Measurements from ENCODE around the gene KCNQ1OT1.

DNA sequence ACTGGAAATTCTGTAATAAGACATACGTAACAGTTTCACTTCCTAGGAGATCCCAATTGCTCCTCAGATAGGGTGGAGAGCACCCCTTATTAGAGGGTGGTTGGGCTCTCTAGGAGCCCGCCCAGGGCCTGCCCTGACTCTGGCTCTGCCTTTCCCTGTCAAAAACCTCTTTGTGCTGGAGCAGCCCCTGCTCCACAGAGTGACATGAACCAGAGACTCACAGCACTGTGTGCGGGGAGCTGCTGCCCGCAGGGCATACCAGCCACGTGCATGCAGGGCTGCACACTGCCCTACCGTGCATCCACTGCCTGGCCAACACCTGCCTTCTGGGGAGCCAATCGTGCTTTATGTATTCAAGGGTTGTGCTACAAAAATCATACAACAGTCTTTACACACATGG, 24.3 kb downstream of the KCNQ1OT1 start:
- TF ChIP-seq, protein P1, sequence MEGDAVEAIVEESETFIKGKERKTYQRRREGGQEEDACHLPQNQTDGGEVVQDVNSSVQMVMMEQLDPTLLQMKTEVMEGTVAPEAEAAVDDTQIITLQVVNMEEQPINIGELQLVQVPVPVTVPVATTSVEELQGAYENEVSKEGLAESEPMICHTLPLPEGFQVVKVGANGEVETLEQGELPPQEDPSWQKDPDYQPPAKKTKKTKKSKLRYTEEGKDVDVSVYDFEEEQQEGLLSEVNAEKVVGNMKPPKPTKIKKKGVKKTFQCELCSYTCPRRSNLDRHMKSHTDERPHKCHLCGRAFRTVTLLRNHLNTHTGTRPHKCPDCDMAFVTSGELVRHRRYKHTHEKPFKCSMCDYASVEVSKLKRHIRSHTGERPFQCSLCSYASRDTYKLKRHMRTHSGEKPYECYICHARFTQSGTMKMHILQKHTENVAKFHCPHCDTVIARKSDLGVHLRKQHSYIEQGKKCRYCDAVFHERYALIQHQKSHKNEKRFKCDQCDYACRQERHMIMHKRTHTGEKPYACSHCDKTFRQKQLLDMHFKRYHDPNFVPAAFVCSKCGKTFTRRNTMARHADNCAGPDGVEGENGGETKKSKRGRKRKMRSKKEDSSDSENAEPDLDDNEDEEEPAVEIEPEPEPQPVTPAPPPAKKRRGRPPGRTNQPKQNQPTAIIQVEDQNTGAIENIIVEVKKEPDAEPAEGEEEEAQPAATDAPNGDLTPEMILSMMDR (IDR thresholded peaks at IDR 0.05; ENCODE audit: low read depth, low read length): no peak
- no peak for TF ChIP-seq POLR2A (IDR thresholded peaks at IDR 0.05; ENCODE audit: extremely low read depth, insufficient read length)
